ENCODE measurements around the gene JAKMIP3.

Gene JAKMIP3

DNA sequence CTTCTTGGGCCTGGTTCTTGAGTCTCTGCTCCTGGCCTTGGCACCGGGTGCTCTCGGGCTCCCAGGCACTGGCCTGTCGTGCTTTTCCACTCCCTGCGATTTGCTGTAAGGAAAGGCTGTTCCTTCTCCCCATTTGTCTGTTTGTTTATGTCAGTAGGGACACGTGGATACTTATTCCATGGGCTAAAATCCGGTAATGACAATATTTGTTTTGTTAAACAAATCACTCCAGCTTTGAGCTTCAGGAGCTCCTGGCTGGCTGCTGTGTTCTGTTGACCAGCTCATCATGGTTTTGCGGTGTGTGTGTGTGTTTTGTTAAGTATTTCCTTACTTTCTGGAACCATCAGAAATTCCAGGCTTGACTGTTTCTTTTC, 17.5 kb upstream of the JAKMIP3 start:
- no peak for DNase-seq (ENCODE audit: low read depth)
- in situ Hi-C loops (cut with HindIII; ENCODE audit: low sequenced_read_pairs) = no loop called here
- TF ChIP-seq, protein P1, sequence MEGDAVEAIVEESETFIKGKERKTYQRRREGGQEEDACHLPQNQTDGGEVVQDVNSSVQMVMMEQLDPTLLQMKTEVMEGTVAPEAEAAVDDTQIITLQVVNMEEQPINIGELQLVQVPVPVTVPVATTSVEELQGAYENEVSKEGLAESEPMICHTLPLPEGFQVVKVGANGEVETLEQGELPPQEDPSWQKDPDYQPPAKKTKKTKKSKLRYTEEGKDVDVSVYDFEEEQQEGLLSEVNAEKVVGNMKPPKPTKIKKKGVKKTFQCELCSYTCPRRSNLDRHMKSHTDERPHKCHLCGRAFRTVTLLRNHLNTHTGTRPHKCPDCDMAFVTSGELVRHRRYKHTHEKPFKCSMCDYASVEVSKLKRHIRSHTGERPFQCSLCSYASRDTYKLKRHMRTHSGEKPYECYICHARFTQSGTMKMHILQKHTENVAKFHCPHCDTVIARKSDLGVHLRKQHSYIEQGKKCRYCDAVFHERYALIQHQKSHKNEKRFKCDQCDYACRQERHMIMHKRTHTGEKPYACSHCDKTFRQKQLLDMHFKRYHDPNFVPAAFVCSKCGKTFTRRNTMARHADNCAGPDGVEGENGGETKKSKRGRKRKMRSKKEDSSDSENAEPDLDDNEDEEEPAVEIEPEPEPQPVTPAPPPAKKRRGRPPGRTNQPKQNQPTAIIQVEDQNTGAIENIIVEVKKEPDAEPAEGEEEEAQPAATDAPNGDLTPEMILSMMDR (IDR thresholded peaks at IDR 0.05; ENCODE audit: low read depth, low read length, missing control alignments) = no peak
- no peak overlapping the region for H3K4me3 ChIP-seq (ENCODE audit: low read depth, low read length)

DNA sequence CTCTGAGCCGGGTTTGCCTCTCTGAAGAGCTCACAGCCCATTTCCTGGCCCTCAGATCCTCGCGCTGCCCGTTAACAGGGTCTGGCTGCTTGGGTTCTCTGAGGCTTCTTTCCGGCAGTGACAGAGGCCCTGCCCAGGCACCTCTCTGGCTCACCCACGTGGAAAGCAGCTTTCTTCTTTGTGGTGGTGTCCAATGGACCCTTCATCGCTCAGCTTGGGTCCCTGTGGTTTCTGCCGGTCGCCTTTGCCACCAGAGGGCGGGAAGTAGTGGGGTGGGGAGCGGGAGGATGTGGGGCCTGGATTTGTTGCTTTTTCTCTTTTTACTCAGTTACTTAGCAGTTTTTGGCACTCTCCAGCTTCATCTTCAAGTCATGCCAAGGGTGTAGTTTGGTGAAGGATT, 15.6 kb upstream of the JAKMIP3 start:
- no peak for DNase-seq (ENCODE audit: low read depth)
- TF ChIP-seq, protein P1 (IDR thresholded peaks at IDR 0.05; ENCODE audit: low read depth, low read length, missing control alignments) = no peak
- in situ Hi-C loops (cut with HindIII; ENCODE audit: low sequenced_read_pairs) = no loop called here
- H3K4me3 ChIP-seq (ENCODE audit: low read depth, low read length) = no peak overlapping the region

DNA sequence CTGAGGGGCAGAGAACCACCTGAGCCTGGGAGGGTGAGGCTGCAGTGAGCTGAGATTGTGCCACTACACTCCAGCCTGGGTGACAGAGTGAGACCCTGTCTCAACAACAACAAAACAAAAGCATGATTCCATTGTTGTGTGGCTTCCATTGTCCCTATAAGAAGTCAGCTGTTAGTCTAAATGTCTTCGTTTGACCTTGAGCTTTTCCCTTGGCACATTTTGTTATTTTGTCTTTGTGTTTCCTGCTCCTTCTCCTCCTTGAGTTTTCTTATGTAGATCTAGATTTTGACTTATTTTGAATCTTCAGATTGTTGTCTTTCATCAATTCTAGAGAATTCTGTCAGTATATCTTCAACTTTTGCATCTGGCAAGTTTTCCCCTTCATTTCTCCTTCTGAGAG, 13.6 kb upstream of the JAKMIP3 start:
- in situ Hi-C loops (cut with HindIII; ENCODE audit: low sequenced_read_pairs) = no loop called here
- no peak for DNase-seq (ENCODE audit: low read depth)
- TF ChIP-seq, protein P1 (IDR thresholded peaks at IDR 0.05; ENCODE audit: low read depth, low read length, missing control alignments) = no peak
- H3K4me3 ChIP-seq (ENCODE audit: low read depth, low read length) = no peak overlapping the region

DNA sequence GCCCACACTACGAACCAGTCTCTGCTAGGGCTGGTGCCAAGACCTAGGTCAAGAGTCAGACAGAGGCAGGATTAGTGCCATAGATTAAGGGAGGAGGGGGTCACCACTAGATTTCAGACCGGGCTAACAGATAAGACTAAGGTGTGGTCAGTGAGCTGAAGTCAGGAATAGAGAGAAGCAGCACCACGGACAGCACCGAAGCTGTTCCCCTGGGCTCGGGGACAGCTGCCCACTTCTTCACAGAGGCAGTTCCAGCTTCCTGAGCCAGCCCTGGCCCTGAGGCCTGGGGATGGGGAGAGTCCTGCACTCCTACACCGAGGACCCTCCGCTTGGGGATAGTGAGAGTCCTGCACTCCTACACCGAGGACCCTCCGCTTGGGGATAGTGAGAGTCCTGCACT, 11.2 kb upstream of the JAKMIP3 start:
- TF ChIP-seq, protein P1 (IDR thresholded peaks at IDR 0.05; ENCODE audit: low read depth, low read length, missing control alignments) = no peak
- in situ Hi-C loops (cut with HindIII; ENCODE audit: low sequenced_read_pairs) = no loop called here
- no peak for DNase-seq (ENCODE audit: low read depth)
- H3K4me3 ChIP-seq (ENCODE audit: low read depth, low read length) = no peak overlapping the region

DNA sequence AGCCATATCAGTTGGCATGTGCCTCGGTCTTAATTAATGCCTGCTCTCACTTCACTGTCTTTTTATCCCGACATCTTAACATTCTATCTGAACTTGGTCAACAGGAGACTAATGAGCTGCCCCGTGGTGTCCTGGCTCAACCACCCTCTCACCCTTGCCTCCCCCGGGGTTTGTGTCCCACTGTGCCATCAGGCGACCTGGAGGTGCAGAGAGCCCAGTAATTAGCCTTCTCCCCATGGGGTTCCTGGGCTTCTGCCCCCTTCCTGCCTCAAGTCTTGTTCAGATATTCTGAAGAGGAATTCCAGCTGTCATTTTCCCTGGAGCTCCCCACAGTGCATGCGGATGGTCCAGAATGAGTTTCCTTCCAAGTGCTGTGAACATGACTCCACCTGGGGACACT, 10.1 kb upstream of the JAKMIP3 start:
- TF ChIP-seq, protein P1 (IDR thresholded peaks at IDR 0.05; ENCODE audit: low read depth, low read length, missing control alignments) = no peak
- in situ Hi-C loops (cut with HindIII; ENCODE audit: low sequenced_read_pairs) = no loop called here

DNA sequence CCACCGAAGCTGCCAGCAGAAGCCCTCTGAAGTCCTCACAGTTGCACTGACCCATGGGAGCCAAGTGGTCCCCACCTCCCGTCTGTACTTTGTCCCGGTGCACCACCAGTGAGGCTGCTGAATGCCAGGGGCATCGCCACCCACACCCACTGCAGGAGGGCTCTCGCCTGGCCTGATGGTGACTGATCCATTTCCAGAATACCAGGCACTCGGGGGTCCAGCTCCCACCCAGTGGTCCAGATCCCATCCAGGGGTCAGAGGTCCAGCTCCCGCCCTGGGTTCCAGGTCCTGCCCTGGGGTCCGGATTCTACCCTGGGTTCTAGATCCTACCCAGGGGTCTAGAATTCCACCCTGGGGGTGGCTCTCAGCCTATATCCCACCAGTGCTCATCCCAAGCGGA, 9.1 kb upstream of the JAKMIP3 start:
- TF ChIP-seq, protein P1 (IDR thresholded peaks at IDR 0.05; ENCODE audit: low read depth, low read length, missing control alignments) = no peak
- in situ Hi-C loops (cut with HindIII; ENCODE audit: low sequenced_read_pairs) = no loop called here
- DNase-seq (ENCODE audit: low read depth) = no peak
- no peak overlapping the region for H3K4me3 ChIP-seq (ENCODE audit: low read depth, low read length)

More for the DNA sequence above, 10.1 kb upstream of the JAKMIP3 start:
- no peak overlapping the region for H3K4me3 ChIP-seq (ENCODE audit: low read depth, low read length)
- no peak for DNase-seq (ENCODE audit: low read depth)

DNA sequence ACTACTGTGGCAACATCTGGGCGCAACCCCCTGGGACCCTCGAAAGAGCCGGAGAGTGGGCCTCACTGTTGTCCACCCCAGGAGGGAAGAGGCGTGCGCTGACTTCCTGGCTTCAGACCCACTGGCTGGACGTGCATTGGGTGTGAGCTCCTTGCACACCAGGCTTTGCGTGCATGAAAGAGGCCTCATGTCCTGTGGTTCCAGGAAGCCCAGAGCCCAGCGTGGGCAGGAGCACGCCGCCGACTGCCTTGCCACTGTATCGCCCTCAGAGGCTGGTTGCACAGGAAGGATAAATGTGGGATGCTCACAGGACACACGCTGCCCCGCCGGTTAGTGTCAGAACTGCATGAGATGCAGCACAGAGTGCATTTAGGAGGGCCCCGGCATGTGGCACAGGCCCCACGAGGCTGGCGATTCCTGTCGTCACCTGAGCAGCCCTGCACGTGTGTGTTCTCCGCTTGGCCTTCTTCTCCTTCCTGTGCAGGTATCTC, 8.5 kb upstream of the JAKMIP3 start:
- no peak overlapping the region for H3K4me3 ChIP-seq (ENCODE audit: low read depth, low read length)
- TF ChIP-seq, protein P1 (IDR thresholded peaks at IDR 0.05; ENCODE audit: low read depth, low read length, missing control alignments) = no peak

More for the DNA sequence above, 8.5 kb upstream of the JAKMIP3 start:
- no peak for DNase-seq (ENCODE audit: low read depth)
- in situ Hi-C loops (cut with HindIII; ENCODE audit: low sequenced_read_pairs) = no loop called here

All from astrocyte of the cerebellum (primary cell).